HepG2 (cell line): ENCODE data around the gene HLA-C. TPM values are rescaled to one million over a fixed set of nuclear protein-coding genes. Genes with fewer than 3 reads are reported as not detected.

Source experiments
- ATAC-seq: fragments of 200-7000 bp; cut with Tn5 transposase; 3 replicates; pipeline ENCODE4 v1.9.1; 2020; ENCODE audit warnings: mild to moderate bottlenecking, moderate library complexity
- BruUV-seq: library from RNA; stranded (reverse); fragments of 400-500 nt; replicated peaks from 2 replicates; lab custom pipeline; 2021; lab: Mats Ljungman, UMichigan
- CTCF ChIA-PET: fragments of 300-600 bp; formaldehyde crosslinking; extraction: SDS; loops from one replicate; lab custom pipeline; 2021; ENCODE audit warnings: low total read pairs, inconsistent platforms, low intra/inter-chr PET ratio; lab: Yijun Ruan, JAX
- POLR2A ChIA-PET: fragments of 350-600 bp; sonication (Branson Sonifier 250); formaldehyde crosslinking; loops from one replicate; lab custom pipeline; 2020; ENCODE audit warnings: antibody characterized with exemption, inconsistent platforms; lab: Yijun Ruan, JAX
- DNase-seq: peaks from one replicate; pipeline ENCODE4 v3.0.0-alpha.2; 2015; ENCODE audit warnings: low spot score
- FAIRE-seq: peaks from 3 replicates; lab custom pipeline; 2011; peaks lifted over from hg19 to GRCh38; lab: Jason Lieb, UNC
- H2AFZ ChIP-seq: one replicate; pipeline ENCODE4 v1.6.1; 2011; ENCODE audit warnings: low read length, inconsistent platforms
- H3K27ac ChIP-seq: fragments of 300-600 bp; 3 replicates; pipeline ENCODE4 v1.8.0; 2011; ENCODE audit warnings: mixed run types, mild to moderate bottlenecking, mixed read lengths, low read length, inconsistent platforms; ENCODE audit not compliant: insufficient read depth; ENCODE audit errors: extremely low read length
- H3K27me3 ChIP-seq, 2 experiments: fragments of 200-600 bp in 1 of 2; 2 replicates in 1 of 2; 3 replicates in 1 of 2; pipeline versions ENCODE4 v1.6.0 to v1.8.0; 2011; ENCODE audit warnings: low read length in 2 of 2, mild to moderate bottlenecking in 2 of 2, moderate library complexity in 2 of 2, inconsistent platforms in 1 of 2; ENCODE audit not compliant: insufficient read depth in 2 of 2, control insufficient read depth in 1 of 2
- H3K36me3 ChIP-seq, 2 experiments: fragments of 200-600 bp in 1 of 2; replicated peaks in 1 of 2; 2 replicates in 1 of 2; 3 replicates in 1 of 2; pipeline versions ENCODE4 v1.5.1 to v1.8.0; 2011; ENCODE audit warnings: low read length in 2 of 2, inconsistent platforms in 1 of 2; ENCODE audit not compliant: insufficient read depth in 2 of 2, control insufficient read depth in 1 of 2
- H3K4me1 ChIP-seq: 2 replicates; pipeline ENCODE4 v1.5.1; 2012; ENCODE audit warnings: low read length, inconsistent platforms; ENCODE audit not compliant: insufficient read depth
- H3K4me2 ChIP-seq: 2 replicates; pipeline ENCODE4 v1.6.0; 2011; ENCODE audit warnings: low read depth, low read length, inconsistent platforms
- H3K4me3 ChIP-seq, 3 experiments: fragments of 200-600 bp in 1 of 3; sonication (generic), shearing (Covaris generic) in 1 of 3; replicated peaks in 1 of 3; 2 replicates each; pipeline ENCODE4 v1.5.1; 2011 to 2016; ENCODE audit warnings: low read length in 3 of 3, inconsistent platforms in 2 of 3, low read depth in 2 of 3, mild to moderate bottlenecking in 2 of 3, control low read depth in 1 of 3, mixed read lengths in 1 of 3; ENCODE audit not compliant: insufficient read depth in 1 of 3
- H3K79me2 ChIP-seq: one replicate; pipeline ENCODE4 v1.6.1; 2011; ENCODE audit warnings: low read length, inconsistent platforms; ENCODE audit not compliant: insufficient read depth
- H3K9ac ChIP-seq: 2 replicates; pipeline ENCODE4 v1.6.0; 2011; ENCODE audit warnings: mild to moderate bottlenecking, low read depth, low read length, inconsistent platforms; ENCODE audit not compliant: insufficient read depth
- H3K9me3 ChIP-seq: 2 replicates; pipeline ENCODE4 v1.5.1; 2012; ENCODE audit warnings: mild to moderate bottlenecking, low read length
- H4K20me1 ChIP-seq: 2 replicates; pipeline ENCODE4 v1.6.0; 2011; ENCODE audit warnings: inconsistent platforms, mild to moderate bottlenecking, low read length, moderate library complexity; ENCODE audit not compliant: insufficient read depth
- CBX5 ChIP-seq: sonication (generic); formaldehyde crosslinking; IDR thresholded peaks from 2 replicates; pipeline ENCODE4 v1.4.0; 2020; ENCODE audit warnings: missing genetic modification reagents, borderline replicate concordance
- FOXC1 ChIP-seq: sonication (generic); formaldehyde crosslinking; IDR thresholded peaks from 2 replicates; pipeline ENCODE4 v1.8.0; 2022; ENCODE audit warnings: mild to moderate bottlenecking, missing genetic modification reagents, borderline replicate concordance
- GPBP1L1 ChIP-seq: sonication (generic); formaldehyde crosslinking; IDR thresholded peaks from 2 replicates; pipeline ENCODE4 v1.5.0; 2020; ENCODE audit warnings: mild to moderate bottlenecking, missing genetic modification reagents
- KDM5A ChIP-seq: fragments of 200-600 bp; sonication (generic); IDR thresholded peaks from 2 replicates; pipeline ENCODE4 v1.7.0; 2018; ENCODE audit warnings: antibody characterized with exemption, mild to moderate bottlenecking, low read length, borderline replicate concordance
- PLSCR1 ChIP-seq: sonication (generic); formaldehyde crosslinking; IDR thresholded peaks from 2 replicates; pipeline ENCODE4 v1.5.0; 2020; ENCODE audit warnings: missing genetic modification reagents, mild to moderate bottlenecking, borderline replicate concordance
- TIGD3 ChIP-seq: sonication (generic); formaldehyde crosslinking; IDR thresholded peaks from 2 replicates; pipeline ENCODE4 v1.5.1; 2020; ENCODE audit warnings: mild to moderate bottlenecking, missing genetic modification reagents, borderline replicate concordance
- ZNF160 ChIP-seq: sonication (generic); formaldehyde crosslinking; IDR thresholded peaks from 2 replicates; pipeline ENCODE4 v1.8.0; 2022; ENCODE audit warnings: mild to moderate bottlenecking, inconsistent platforms, missing genetic modification reagents
- ZNF180 ChIP-seq: sonication (generic); formaldehyde crosslinking; IDR thresholded peaks from 2 replicates; pipeline ENCODE4 v1.4.0; 2020; ENCODE audit warnings: low read depth, missing genetic modification reagents, borderline replicate concordance
- ZNF24 ChIP-seq: fragments of 450-650 bp; IDR thresholded peaks from 2 replicates; pipeline ENCODE4 v1.6.1; 2017; ENCODE audit warnings: antibody characterized with exemption, mild to moderate bottlenecking
- ZNF431 ChIP-seq: sonication (generic); formaldehyde crosslinking; IDR thresholded peaks from 2 replicates; pipeline ENCODE4 v1.9.0; 2022; ENCODE audit warnings: missing genetic modification reagents, low read depth, mild to moderate bottlenecking, borderline replicate concordance
- ZNF510 ChIP-seq: sonication (generic); formaldehyde crosslinking; IDR thresholded peaks from 2 replicates; pipeline ENCODE4 v1.4.0; 2020; ENCODE audit warnings: low read depth, mild to moderate bottlenecking, missing genetic modification reagents
- ZNF7 ChIP-seq: IDR thresholded peaks from 2 replicates; pipeline ENCODE4 v1.6.1; 2016; ENCODE audit warnings: missing biosample characterization, missing genetic modification reagents
- ZNF703 ChIP-seq: sonication (generic); formaldehyde crosslinking; IDR thresholded peaks from 2 replicates; pipeline ENCODE4 v1.5.1; 2020; ENCODE audit warnings: missing genetic modification reagents, mild to moderate bottlenecking, moderate library complexity, borderline replicate concordance
- ZNF839 ChIP-seq: sonication (generic); formaldehyde crosslinking; IDR thresholded peaks from 2 replicates; pipeline ENCODE4 v1.4.0; 2020; ENCODE audit warnings: missing genetic modification reagents, mild to moderate bottlenecking, borderline replicate concordance
- WGBS: methylation state at CpG from one replicate; pipeline ENCODE4 v1.1.6; 2017; ENCODE audit warnings: low lambda C conversion rate; 5-methylcytosine and 5-hydroxymethylcytosine counted together
- in situ Hi-C: cut with HindIII; loops from 2 replicates; pipeline ENCODE4 v1.10.0; 2017; ENCODE audit warnings: low pct_unique_long_range_greater_than_20kb; ENCODE audit not compliant: extremely low pct_ligation_motif_present
- intact Hi-C: fragments of 100-400 bp; cut with micrococcal nuclease; formaldehyde crosslinking; loops from one replicate; pipeline ENCODE4 v1.10.0; 2022; ENCODE audit not compliant: unreplicated experiment
- polyA plus RNA-seq, 8 experiments: library from polyadenylated mRNA; depleted of rRNA in 3 of 8; stranded (reverse) in 7 of 8; unstranded in 1 of 8; fragments of >200 nt; fragmentation: Illumina TruSeq in 4 of 8; extraction: Trizol in 4 of 8; gene quantifications; 2 replicates each; pipeline versions ENCODE4 v1.2.1 to v1.2.3, GENCODE V29; 2011 to 2016; ENCODE audit warnings: low read depth in 4 of 8, missing spikeins in 1 of 8, mixed read lengths in 1 of 8; ENCODE audit not compliant: insufficient read depth in 1 of 8
- total RNA-seq, 5 experiments: library from RNA; depleted of rRNA; stranded (reverse); fragments of >200 nt; fragmentation: Illumina TruSeq; extraction: Trizol; gene quantifications; 2 replicates each; pipeline ENCODE4 v1.2.3, GENCODE V29; 2016; ENCODE audit warnings: low read depth in 1 of 5
- TF ChIP-seq, protein P1 (sequence below): sonication (generic); formaldehyde crosslinking; IDR thresholded peaks from 2 replicates; pipeline ENCODE4 v1.5.1; 2020; ENCODE audit warnings: missing genetic modification reagents, mild to moderate bottlenecking, borderline replicate concordance

The HLA-C gene
- total and polyA plus RNA-seq, 2 of the 13 experiments (the other 11 are each of a cell fraction or from before 2014, with no cell fraction given) = 77.1 to 155 TPM

DNA sequence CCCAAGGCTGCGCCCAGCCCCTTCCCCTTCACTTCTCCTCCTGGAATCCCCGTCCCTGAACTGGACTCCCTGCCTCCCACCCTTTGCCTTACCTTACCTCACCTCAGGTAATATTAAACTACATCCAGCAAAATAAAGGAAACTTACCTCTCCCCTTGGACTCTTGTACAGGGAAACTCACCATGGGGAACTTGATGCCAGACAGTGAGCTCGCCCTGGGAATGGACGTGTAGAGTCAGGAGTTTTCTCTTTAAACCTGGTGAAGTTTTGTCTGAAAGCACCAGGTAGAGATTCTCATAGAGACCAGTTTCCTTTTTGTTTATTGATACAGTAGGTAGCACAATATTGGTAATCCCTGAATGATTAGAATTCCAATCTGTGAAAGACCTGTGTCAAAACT lies 544 bp upstream of the HLA-C start:
- in situ Hi-C loops (no loop called here), intact Hi-C loops (loop anchor here (2.0 kb wide), 3 partner anchors 64 to 94 kb away; no protein-coding TSS in a partner anchor)
- 8% methylated on average over 4 of the region's 4 CpGs for WGBS
- no peak overlapping the region for H3K27ac ChIP-seq
- DNase-seq (no peak), FAIRE-seq (no peak), ATAC-seq (peak; percentile 50)
- no peaks in the 10 kb centered on the region for H4K20me1 ChIP-seq
- peaks cover 0 to 14% of the 10 kb centered on the region in 2 experiments; a peak in 3 of 5 replicates for H3K27me3 ChIP-seq
- peaks cover 1 to 4% of the 10 kb centered on the region in 2 experiments; a peak in 1 of 5 replicates for H3K36me3 ChIP-seq
- ChIA-PET POLR2A (no interaction called here), CTCF (no interaction called here)
- BruUV-seq = no TSS peak
- peak overlapping the region; percentile 90 for H3K4me2 ChIP-seq
- H3K9ac ChIP-seq = peak overlapping the region; percentile 65; the same call in 1 of the 2 replicates
- H3K4me3 ChIP-seq = peak overlapping the region; percentile 66 to 77 (median 69)
- no peaks in the 10 kb centered on the region for H3K9me3 ChIP-seq
- H2AFZ ChIP-seq = peak overlapping the region; percentile 85
- peaks cover 9% of the 10 kb centered on the region for H3K4me1 ChIP-seq
- no peaks in the 10 kb centered on the region for H3K79me2 ChIP-seq
- TF ChIP-seq ZNF839 (CRISPR knock-in tag) (no peak), ZNF703 (CRISPR knock-in tag) (no peak), CBX5 (CRISPR knock-in tag) (no peak), KDM5A (no peak), TIGD3 (CRISPR knock-in tag) (no peak), ZNF24 (no peak), ZNF7 (CRISPR knock-in tag) (no peak), PLSCR1 (CRISPR knock-in tag) (no peak), ZNF510 (no peak), ZNF160 (CRISPR knock-in tag) (no peak), ZNF180 (no peak), FOXC1 (CRISPR knock-in tag) (no peak), GPBP1L1 (CRISPR knock-in tag) (no peak), ZNF431 (CRISPR knock-in tag) (no peak)
- TF ChIP-seq, protein P1, sequence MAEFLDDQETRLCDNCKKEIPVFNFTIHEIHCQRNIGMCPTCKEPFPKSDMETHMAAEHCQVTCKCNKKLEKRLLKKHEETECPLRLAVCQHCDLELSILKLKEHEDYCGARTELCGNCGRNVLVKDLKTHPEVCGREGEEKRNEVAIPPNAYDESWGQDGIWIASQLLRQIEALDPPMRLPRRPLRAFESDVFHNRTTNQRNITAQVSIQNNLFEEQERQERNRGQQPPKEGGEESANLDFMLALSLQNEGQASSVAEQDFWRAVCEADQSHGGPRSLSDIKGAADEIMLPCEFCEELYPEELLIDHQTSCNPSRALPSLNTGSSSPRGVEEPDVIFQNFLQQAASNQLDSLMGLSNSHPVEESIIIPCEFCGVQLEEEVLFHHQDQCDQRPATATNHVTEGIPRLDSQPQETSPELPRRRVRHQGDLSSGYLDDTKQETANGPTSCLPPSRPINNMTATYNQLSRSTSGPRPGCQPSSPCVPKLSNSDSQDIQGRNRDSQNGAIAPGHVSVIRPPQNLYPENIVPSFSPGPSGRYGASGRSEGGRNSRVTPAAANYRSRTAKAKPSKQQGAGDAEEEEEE (CRISPR knock-in tag) = no peak
